GM21825 (cell line): Measurements from ENCODE around the gene NKX2-1.
"Not testable (repeated sequence)": the region's sequence is repeated elsewhere in the genome, so short reads cannot be mapped to it uniquely, and the experiment has no call there.

Source experiments
- ATAC-seq: cut with Tn5 transposase; IDR thresholded peaks from one replicate; pipeline ENCODE4 v1.9.1; 2021; ENCODE audit warnings: mild to moderate bottlenecking, moderate library complexity; ENCODE audit not compliant: unreplicated experiment

Gene NKX2-1

DNA sequence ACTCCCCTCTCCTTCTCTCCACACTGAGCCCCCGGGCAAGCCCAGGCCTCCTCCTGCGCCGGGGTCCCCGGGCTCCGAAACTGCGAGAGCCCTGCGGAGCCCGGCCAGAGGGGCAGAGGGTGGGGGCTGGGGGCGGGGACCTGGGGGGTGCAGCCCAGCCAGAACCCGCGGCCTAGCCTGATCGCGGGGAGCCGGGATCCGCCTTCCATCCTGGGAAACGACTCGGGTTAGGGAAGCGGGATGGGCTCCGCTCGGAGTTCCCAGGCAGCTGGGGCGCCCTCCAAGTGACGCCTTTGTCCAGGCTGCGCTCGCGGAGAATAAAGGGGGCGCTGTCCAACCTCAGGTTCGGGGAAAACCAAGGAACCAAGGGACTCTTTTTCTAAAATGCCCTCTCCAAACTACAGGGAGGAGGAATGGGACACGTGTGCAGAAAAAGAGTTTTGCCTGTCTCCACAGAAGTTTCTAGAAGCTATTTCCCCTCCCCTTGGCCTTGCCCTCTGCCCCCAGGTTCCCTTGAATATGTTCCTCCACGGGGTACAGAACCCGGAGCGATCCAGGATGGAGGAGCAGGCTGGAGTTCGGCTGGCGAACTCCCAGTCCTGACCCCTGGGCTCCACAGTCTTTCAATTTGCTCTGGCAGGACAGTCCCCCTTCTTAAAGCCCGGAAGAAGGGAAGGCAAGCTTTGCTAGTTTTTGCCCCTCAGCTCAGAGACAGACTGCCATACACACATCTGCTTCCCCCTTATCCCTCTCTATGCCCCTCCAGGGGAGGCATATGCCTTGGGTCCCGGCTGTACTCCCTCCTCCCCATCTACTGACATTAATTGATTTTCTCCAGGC is 13.9 kb downstream of the NKX2-1 start:
- ATAC-seq: no peak

DNA sequence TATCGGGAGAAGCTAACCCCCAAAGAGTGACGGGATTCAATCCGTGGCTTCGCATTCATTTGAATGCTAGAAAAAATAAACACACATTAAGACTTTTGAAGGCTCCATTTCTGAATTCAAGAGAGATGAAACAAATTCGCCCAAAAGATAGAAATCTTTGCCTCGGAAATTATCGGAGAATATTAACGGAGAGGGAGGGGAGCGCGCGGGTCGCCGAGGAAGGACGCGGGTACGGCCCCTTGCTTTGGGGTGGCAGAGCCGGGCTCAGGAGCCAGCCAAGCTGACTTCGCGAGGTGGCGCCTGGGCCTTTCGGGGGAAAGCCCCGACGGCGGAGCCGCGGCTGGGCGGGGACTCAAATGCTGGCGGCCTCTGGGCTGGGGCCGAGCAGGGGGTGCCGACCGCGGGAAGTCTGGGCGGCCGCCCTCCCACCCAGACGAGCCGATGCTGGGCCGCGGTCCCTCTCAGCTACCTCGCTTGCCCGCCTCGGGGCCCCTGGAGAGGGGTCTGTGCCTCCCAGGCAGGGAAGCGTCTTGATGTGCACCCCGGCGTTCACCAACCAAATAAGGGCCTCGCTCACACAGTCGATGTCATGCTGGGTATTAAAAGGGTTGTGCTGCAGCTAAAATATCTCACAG is 14.7 kb downstream of the NKX2-1 start:
- no peak for ATAC-seq

DNA sequence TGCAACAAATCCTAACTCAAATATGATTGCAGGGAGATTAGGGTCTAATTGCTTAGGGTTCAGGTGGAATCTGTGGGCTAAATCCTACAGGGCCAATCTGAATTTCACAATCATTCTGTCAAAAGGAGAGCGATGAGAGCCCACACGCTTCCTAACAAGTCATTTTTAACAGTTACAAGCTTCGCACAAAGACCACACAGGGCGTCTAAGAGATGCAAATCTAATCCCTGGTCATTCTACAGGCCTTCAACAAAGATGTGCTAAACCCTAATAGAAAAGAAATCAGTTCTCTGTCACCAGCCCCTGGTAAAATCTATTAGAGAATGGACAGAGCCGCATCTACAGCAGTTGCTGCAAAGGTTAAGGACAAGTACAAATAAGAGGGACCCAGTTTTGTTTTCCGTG is 15.3 kb downstream of the NKX2-1 start:
- ATAC-seq: no peak

DNA sequence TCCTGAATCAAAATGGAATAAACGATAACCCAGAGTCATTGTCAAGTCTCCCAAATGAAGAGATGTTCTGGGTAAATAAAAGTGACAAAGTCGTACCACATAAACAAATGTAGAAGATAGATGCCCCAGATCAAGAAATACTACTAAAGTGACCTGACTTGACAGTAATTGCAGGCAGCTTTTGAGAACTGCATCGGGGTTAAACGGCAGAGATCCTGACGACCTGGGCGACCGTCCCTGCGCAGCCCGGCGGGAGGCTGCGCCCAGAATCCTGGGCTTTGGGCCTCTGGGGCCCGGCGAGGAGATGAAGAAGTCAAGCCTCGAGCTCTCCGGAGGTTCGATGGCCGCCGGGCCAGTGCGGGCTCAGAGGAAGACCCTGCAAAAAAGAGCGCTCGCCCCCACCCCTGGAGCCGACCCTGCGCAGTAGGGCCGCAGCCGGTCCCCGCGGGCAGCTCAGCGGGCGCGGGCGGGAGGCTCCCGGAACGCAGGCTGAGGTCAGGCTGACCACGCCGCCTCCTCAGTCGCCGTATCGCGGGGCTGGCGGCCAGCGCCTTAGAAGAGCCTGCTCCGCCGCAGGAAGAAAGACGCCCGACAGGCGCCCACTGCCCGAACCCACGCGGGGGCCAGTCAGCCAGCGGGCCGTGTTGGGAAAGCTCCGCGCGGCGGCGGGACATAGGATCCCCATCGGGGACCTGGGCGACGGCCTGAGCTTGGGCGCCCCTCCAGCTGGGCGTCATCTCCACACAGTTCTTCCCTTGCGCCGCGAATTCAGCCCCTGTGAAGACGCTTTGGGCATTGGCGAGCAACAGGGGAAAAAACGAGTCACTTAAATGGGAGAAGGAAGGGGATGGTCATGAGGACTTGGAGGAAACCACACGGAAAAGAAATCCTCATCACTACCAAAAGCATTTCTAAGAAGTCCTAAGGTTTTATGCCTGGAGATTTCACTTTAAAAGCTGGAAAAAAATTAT is 16.0 kb downstream of the NKX2-1 start:
- no peak for ATAC-seq

DNA sequence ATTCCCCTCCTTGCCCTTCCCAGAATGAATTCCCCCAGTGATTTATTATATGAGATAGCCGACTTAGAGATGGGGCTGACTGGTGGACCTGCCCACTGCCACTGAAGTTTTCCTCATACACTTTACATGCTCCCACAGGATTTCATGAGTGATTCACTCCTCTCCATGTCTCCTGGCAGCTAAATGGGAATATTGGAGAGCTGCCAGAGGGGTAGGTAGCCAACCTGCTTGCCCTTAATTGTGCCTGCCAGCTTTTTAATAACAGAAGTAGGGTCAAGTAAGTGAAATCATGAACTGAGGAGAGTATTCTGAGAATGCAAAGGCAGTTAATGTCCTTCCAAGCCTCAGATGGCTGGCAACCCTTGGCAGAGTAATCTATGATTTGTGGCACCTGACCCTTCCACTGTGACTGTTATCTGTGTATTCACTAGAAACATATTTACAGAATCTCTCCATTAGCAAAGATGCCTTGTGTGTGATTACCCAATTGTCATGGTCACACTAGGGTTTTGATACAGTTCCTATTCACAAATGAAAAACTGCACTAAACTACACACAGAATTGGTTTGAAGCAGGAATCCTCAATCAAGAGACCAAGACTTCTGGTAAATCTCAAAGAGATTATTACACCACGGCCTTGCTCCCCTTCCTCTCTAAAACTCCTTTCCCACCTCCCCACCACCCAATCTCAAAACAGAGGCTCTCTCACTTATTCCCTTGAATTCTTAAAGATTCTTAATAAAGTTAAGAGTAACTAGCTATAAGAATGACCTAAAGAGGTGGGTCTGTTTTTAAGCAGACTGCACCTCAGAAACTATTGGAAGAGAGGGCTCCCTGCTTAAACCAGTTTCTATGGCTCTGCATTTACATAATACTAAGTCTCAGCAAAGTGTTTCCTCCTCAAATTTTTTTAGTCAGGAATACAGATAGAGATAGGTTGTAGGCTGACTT is 17.2 kb downstream of the NKX2-1 start:
- ATAC-seq: no peak

DNA sequence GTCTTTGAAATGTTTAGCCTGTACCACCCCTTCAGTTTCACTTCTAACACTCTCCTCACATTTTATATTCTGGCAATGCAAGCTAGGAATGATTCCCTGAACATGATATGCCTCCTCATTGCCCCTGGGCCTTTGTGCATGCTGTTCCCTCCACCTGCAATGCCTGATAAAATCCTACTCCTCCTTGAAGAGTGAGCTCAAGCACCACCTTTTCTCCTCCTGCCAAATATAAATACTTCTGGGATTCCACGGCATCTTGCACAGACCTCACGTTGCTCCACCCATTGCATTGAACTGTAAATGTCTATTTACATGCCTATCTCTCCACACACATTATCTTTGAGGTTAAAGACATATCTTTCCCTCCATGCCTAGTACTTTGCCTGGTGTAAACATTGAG is 21.1 kb downstream of the NKX2-1 start:
- no peak for ATAC-seq

DNA sequence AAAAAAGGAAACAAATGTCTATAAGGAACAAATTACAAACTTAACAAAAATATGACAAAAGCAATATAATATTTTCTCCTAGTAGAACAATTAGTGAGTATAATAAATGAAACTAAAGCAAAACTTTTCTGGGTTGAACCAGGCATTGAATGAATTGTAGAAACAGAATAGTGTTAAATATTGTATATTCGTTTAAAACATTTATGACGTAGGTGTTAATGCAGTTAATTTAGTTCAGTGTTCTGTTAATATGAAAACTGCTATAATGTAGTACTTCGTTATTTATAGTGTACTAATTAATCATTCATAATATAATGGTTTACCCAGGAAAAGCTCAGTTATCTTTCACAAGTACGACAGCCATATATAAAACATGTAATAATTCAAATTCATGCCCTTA is 23.7 kb downstream of the NKX2-1 start:
- no peak for ATAC-seq

DNA sequence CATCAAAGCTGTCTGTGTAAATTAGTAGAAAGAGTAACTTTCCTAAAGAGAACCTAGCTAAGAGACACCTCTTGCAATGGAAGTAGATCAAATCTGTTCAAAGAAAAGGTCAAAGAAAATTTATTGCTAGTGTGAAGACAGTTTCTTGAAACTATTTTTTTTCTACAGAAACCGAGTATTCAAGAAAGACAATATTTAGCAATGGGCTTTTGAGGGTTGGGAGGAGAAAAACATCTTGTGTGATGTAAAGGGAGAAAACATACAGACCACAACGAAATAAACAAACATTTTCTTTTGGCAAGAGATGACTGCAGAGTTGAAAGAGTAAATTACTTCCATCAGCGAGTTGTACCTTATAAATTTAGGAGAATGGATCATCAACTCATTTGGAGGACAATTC is 24.4 kb downstream of the NKX2-1 start:
- no peak for ATAC-seq

DNA sequence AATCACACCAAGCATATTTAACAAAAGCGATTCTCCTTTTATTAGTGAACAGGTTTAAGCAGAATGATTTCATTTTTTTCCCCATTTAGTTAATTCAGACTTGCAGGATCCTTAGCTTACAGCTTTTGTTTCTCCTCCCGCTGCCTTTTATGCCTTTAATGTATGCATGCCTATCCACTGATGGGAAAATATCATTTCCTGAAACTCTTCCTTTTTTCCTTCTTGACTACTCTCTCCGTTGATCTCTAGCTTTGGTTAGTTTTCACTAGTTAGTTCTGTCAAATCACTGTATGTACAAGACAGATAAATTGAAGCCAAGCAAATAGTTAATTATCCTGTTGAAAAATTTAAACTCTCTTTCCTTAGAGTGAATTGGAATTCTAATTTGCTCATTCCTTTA is 26.3 kb downstream of the NKX2-1 start:
- no peak for ATAC-seq

DNA sequence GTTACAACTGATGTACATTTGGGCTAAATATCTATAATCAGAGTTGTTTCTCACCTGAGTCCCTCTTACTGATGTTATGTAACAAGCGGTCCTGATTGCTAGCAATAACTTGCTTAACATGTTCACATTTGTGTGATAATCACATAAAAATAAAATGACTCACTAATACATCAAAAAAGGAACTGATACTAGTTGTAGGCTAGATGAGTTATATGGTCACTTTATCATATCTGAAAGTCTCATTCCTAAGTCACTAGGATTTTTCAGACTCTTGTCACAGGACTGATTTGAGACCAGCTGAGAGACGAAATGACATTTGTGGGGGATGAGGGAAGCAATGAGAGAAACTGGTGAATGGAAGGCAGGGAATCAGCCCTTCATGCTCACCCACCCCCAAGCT is 34.3 kb downstream of the NKX2-1 start:
- ATAC-seq: no peak

DNA sequence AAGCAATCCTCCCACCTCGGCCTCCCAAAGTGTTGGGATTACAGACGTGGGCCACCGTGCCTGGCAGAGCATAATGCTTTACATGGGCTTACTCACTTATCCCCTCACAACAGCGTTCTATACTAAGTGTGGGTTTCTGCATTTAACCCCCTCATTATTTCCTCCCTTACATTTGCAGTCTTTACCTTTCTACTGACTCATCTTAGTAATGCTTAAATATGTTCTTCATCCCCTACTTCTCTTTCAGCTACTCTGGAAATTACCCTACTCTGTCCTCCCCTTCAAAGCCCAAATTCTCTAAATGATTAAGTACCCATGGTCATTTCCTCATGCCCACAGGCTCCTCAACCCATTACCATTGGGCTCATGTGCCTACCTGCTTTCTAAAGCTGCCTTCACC is 40.7 kb downstream of the NKX2-1 start:
- ATAC-seq: no peak

DNA sequence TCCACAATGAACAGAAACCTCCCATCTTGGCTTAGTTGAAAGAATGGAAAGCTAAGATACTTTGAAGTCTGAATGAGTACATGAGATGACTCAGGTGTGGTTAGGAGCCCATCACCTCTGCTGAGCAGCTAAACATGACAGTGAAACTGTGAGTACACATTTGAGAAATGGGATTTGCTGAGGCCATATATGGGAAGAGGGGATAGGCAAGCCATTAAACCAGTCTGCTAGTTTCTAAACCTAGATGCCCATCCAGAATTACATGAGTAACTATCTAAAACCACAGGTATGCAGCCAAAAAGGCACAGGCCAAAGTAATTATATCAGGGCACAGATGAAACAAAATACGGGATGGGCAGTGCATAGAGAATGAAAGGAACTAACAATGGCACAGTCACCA is 41.2 kb downstream of the NKX2-1 start:
- ATAC-seq: no peak

DNA sequence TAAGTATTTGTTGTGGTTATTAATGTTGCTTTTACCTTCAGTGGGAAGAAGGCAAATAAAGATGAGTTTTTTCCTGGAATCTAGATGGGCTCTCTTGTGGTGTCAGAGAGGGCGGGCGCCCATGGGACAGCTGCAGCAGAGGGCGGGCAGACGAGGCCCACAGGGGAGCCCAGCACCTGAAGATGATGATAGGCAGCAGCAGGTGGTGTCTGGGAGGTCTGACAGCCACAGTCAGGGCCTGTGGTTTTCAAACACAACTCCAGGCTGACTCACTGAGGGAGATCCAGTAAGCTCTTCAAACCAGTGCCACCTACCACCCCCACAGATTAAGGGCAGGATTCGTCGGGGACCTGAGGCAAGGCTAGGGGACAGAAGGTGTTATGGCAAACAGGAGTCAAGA is 42.8 kb downstream of the NKX2-1 start:
- no peak for ATAC-seq

DNA sequence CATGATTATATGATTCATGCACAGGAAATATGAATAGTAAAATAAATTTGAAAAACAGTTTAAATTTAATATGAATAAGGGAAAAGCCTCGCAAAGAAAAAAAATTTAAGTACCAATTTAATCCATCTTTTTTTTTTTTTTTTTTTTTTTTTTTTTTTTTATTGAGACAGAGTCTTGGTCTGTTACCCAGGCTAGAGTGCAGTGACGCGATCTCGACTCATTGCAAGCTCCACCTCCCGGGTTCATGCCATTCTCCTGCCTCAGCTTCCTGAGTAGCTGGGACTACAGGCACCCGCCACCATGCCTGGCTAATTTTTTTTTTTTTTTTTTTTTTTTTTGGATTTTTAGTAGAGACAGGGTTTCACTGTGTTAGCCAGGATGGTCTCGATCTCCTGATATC is 44.0 kb downstream of the NKX2-1 start:
- not testable (repeated sequence) for ATAC-seq

DNA sequence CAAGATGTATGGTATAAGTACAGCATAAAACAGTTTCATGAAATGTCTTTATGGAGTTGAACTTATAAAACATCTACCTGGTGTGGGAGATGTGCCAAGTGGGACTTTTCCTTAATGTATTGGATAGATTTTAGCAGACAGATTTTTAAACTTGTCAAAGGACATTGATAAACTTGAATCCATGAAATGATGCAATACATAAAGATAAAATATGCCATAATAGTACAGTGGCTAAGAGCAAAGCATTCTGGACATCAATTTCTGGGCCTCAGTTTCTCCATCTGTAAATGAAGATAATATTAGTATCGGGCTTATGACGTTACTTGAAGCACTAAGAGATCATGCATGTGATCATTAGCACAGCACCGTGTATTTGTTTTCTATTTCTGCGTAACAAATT is 45.4 kb downstream of the NKX2-1 start:
- no peak for ATAC-seq

DNA sequence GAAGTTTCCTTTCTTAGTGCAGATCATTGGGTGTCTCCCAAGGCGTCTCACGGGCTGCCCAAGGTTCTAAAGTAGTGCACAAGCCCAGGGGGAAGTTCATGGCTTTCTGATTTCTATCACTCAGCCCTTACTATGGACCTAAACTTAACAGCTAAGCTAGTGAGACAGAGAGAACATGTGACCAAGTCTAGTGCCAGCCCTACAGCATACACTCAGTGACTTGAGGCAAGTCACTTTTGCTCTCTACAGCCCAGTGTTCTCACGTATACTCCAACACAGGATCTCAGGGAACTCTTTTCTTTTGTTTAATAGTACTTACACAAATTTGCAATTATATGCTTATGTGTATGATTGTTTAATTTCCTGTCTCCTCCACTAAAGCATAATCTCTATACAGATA is 48.6 kb downstream of the NKX2-1 start:
- no peak for ATAC-seq

DNA sequence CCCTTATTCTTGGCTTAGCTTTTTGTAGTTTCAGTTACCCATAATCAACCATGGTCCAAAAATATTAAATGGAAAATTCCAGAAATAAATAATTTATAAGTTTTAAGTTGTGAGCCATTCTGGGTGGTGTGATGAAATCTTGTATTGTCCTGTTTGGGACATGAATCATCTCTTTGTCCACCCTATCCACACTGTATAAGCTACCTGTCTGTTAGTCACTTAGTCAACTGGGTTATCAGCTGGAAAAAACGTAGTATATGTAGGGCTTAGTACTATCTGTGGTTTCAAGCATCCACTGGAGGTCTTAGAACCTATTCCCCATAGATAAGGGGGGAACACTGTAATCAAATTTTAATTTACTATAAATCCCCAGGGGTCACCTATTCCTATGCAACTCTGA is 52.7 kb downstream of the NKX2-1 start:
- ATAC-seq: no peak
